ENCODE measurements around the gene SHISA5. TPM values are rescaled to one million over a fixed set of nuclear protein-coding genes. Genes with fewer than 3 reads are reported as not detected.

SHISA5 gene
- total and polyA plus RNA-seq, 10 of the 15 experiments (the other 5 are each of a cell fraction or from before 2014, with no cell fraction given), result 17.1 to 148 (median 67.3) TPM

- intact Hi-C loops (cut with micrococcal nuclease; ENCODE audit: unreplicated experiment), result no loop called here
- peak overlapping the region; percentile 88 for H2AFZ ChIP-seq (ENCODE audit: control insufficient read depth, low read depth, low read length)
- peak; percentile 84 for ATAC-seq
- H3K9me3 ChIP-seq (replicated peaks; ENCODE audit: control insufficient read depth, insufficient read depth, low read length), result no peaks in the 10 kb centered on the region
- TF ChIP-seq IKZF2 (IDR thresholded peaks at IDR 0.05) (peak in 1 of 2 experiments; percentile 33; a peak in 1 of 4 replicates), BHLHE40 (IDR thresholded peaks at IDR 0.05; ENCODE audit: borderline replicate concordance in 1 of 2, low read depth in 2 of 2, low read length in 1 of 2) (peak in 1 of 2 experiments; percentile 48; a peak in 1 of 4 replicates), IRF4 (IDR thresholded peaks at IDR 0.05; ENCODE audit: low read depth, low read length) (no peak), EED (IDR thresholded peaks at IDR 0.05; ENCODE audit: low read depth) (0 out of 2 replicates have a peak, but pooled peaks have one; percentile 16), NFIC (IDR thresholded peaks at IDR 0.05; ENCODE audit: low read depth, low read length) (peak; percentile 28; the same call in 1 of the 2 replicates), RUNX3 (IDR thresholded peaks at IDR 0.05; ENCODE audit: low read length) (peak; percentile 89), IKZF1 (conservative IDR thresholded peaks at IDR 0.05) (peak; percentile 41; the same call in 1 of the 2 replicates), EGR1 (IDR thresholded peaks at IDR 0.05; ENCODE audit: borderline replicate concordance in 1 of 2, low read depth in 2 of 2, low read length in 2 of 2) (0 out of 3 replicates have a peak, but pooled peaks of 1 of the 2 experiments have one; percentile 17), ELK1 (IDR thresholded peaks at IDR 0.05; ENCODE audit: low read depth, low read length) (no peak)
- RAD21 ChIA-PET (ENCODE audit: unreplicated experiment), result no interaction called here
- H3K36me3 ChIP-seq (ENCODE audit: control insufficient read depth in 2 of 2, insufficient read depth in 2 of 2, low read length in 1 of 2), result no peaks in the 10 kb centered on the region
- peak overlapping the region; percentile 77 for H3K4me2 ChIP-seq (ENCODE audit: control insufficient read depth, insufficient read depth)
- no peaks in the 10 kb centered on the region for H3K27me3 ChIP-seq (replicated peaks in 1 of 2; ENCODE audit: control insufficient read depth in 2 of 2, insufficient read depth in 2 of 2, low read length in 1 of 2)
- POLR2A ChIA-PET, result interaction anchor here (0.5 kb wide), 1 partner anchor 25 kb away, joined by 8 read pairs; no protein-coding TSS in a partner anchor
- SMC1A ChIA-PET (ENCODE audit: uncharacterized antibody, unreplicated experiment), result interaction anchor here (0.6 kb wide), 1 partner anchor 179 kb away, joined by 3 read pairs; no protein-coding TSS in a partner anchor
- H3K79me2 ChIP-seq (ENCODE audit: control insufficient read depth, insufficient read depth, low read length), result no peaks in the 10 kb centered on the region
- H3K9ac ChIP-seq (ENCODE audit: control insufficient read depth, insufficient read depth, low read length), result peak overlapping the region; percentile 60
- BruUV-seq (replicated peaks), result no TSS peak
- peaks cover 14% of the 10 kb centered on the region for H3K4me1 ChIP-seq (ENCODE audit: control insufficient read depth, insufficient read depth, low read length)
- no peak for DNase-seq (ENCODE audit: low read depth, low spot score)
- peak overlapping the region; percentile 10 for H3K4me3 ChIP-seq
- WGBS (ENCODE audit: insufficient coverage, insufficient replicate concordance, low lambda C conversion rate, missing lambda C conversion rate), result 27% methylated on average over 19 of the region's 19 CpGs
- in situ Hi-C loops (cut with MboI), result no loop called here
- FAIRE-seq, result peak; percentile 84
- peak overlapping the region; percentile 83 for H3K27ac ChIP-seq (ENCODE audit: control insufficient read depth, insufficient read depth)
- H4K20me1 ChIP-seq (ENCODE audit: control insufficient read depth, insufficient read depth), result no peaks in the 10 kb centered on the region
- CTCF ChIA-PET, result no interaction called here
Observed at GRCh38 chr3:48478626-48479555, 25.1 kb downstream of the SHISA5 start.
